ENCODE measurements around the gene COBL. TPM values are rescaled to one million over a fixed set of nuclear protein-coding genes. Genes with fewer than 3 reads are reported as not detected.

The COBL gene
- total RNA-seq, 1 donor from 2014 or later: 0.05 TPM

DNA sequence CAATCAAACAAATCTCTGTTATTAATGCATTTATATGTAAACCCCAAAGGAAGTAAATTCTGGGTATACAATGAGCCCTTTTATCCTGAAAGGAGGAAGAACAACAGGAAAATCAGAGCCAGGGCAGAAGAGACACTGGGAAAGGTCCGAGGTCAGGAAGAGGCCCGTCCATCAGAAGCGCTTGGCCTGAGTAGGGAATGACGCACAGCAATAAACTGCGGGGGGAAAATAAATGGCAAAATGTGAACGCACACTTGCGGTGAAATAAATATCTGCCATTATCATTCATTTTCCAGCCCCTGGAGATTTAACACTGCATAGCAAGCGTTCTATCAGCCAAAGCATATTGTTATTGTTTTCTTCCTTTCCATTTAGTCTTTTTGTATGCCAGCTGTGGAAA, 243.4 kb downstream of the COBL start:
- H3K4me1 Mint-ChIP-seq: peaks cover 18% of the 10 kb centered on the region
- H3K27ac Mint-ChIP-seq (ENCODE audit: unreplicated experiment): no peak overlapping the region
- H3K36me3 Mint-ChIP-seq (ENCODE audit: low read depth): no peaks in the 10 kb centered on the region
- no peak for DNase-seq (ENCODE audit: low read depth, low spot score)
- H3K4me3 Mint-ChIP-seq: no peak overlapping the region
- H3K9me3 Mint-ChIP-seq: no peaks in the 10 kb centered on the region
- no peaks in the 10 kb centered on the region for H3K27me3 Mint-ChIP-seq (ENCODE audit: low read depth)
- TF ChIP-seq, protein P1, sequence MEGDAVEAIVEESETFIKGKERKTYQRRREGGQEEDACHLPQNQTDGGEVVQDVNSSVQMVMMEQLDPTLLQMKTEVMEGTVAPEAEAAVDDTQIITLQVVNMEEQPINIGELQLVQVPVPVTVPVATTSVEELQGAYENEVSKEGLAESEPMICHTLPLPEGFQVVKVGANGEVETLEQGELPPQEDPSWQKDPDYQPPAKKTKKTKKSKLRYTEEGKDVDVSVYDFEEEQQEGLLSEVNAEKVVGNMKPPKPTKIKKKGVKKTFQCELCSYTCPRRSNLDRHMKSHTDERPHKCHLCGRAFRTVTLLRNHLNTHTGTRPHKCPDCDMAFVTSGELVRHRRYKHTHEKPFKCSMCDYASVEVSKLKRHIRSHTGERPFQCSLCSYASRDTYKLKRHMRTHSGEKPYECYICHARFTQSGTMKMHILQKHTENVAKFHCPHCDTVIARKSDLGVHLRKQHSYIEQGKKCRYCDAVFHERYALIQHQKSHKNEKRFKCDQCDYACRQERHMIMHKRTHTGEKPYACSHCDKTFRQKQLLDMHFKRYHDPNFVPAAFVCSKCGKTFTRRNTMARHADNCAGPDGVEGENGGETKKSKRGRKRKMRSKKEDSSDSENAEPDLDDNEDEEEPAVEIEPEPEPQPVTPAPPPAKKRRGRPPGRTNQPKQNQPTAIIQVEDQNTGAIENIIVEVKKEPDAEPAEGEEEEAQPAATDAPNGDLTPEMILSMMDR (conservative IDR thresholded peaks at IDR 0.05): no peak

DNA sequence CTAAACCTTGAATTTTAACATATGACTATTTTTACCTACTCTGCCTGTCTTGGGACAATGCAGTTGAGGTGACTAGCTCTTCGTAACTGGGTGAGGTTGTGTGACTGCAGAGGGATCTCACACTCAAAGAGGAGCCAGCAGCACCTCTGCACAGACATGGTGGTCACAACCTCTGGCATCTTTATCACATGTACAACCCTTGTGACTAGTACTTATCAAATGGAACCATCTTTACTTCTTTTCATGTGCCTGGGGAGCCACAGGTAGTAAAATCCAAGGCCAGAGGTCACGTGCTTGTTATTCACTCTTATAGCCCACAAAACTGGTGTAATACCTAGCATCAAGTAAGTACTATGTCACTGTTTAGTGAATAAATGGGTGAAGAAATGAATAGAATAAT, 244.3 kb downstream of the COBL start:
- Mint-ChIP-seq H3K9me3 (no peaks in the 10 kb centered on the region), H3K4me3 (no peak overlapping the region), H3K27me3 (ENCODE audit: low read depth) (no peaks in the 10 kb centered on the region), H3K36me3 (ENCODE audit: low read depth) (no peaks in the 10 kb centered on the region), H3K4me1 (peaks cover 24% of the 10 kb centered on the region), H3K27ac (ENCODE audit: unreplicated experiment) (no peak overlapping the region)
- TF ChIP-seq, protein P1 (conservative IDR thresholded peaks at IDR 0.05): no peak
- DNase-seq (ENCODE audit: low read depth, low spot score): no peak

DNA sequence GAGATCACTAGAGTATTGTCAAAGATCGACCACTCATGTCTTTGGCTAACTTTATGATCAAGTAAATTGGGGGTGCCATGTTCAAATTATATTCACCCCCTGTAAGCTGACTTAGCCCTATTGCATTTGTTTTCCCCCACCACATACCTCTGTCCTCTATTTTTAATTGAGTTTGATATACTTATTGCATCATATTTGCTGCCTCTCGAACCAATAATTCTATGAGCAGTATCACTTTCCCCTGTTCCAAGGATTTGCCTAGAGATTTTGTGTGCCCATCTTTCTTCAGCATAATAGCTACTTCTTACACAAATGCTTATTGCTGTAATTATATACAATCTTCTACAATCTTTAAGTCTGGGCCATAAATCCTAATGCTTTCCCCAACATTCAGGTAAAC, 245.2 kb downstream of the COBL start:
- Mint-ChIP-seq H3K27ac (ENCODE audit: unreplicated experiment) (no peak overlapping the region), H3K27me3 (ENCODE audit: low read depth) (no peaks in the 10 kb centered on the region)

DNA sequence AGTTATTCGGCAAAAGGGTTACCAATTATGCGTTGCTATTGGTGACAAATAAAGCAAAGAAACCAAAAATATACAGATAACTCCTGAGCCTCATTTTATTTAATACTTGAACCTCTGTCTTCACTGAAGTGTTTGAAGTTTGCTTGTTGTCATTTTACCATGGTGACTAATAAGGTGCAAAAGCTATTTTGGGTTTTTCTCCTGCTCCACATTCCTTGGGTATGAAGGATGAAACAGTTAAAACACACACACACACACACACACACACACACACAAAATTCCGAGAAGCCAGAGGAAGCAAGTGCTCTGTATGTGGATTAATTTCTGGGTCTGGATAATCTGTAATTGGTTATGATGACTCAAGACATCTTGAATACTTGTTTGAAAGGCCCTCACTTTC, 246.5 kb downstream of the COBL start:
- Mint-ChIP-seq H3K36me3 (ENCODE audit: low read depth) (no peaks in the 10 kb centered on the region), H3K9me3 (no peaks in the 10 kb centered on the region), H3K4me3 (no peak overlapping the region), H3K27me3 (ENCODE audit: low read depth) (no peaks in the 10 kb centered on the region), H3K27ac (ENCODE audit: unreplicated experiment) (no peak overlapping the region), H3K4me1 (peaks cover 24% of the 10 kb centered on the region)
- TF ChIP-seq, protein P1 (conservative IDR thresholded peaks at IDR 0.05): no peak
- DNase-seq (ENCODE audit: low read depth, low spot score): no peak

More for the DNA sequence above, 245.2 kb downstream of the COBL start:
- no peak overlapping the region for H3K4me3 Mint-ChIP-seq
- TF ChIP-seq, protein P1 (conservative IDR thresholded peaks at IDR 0.05): no peak
- no peaks in the 10 kb centered on the region for H3K9me3 Mint-ChIP-seq
- DNase-seq (ENCODE audit: low read depth, low spot score): no peak
- no peaks in the 10 kb centered on the region for H3K36me3 Mint-ChIP-seq (ENCODE audit: low read depth)
- H3K4me1 Mint-ChIP-seq: peaks cover 24% of the 10 kb centered on the region

DNA sequence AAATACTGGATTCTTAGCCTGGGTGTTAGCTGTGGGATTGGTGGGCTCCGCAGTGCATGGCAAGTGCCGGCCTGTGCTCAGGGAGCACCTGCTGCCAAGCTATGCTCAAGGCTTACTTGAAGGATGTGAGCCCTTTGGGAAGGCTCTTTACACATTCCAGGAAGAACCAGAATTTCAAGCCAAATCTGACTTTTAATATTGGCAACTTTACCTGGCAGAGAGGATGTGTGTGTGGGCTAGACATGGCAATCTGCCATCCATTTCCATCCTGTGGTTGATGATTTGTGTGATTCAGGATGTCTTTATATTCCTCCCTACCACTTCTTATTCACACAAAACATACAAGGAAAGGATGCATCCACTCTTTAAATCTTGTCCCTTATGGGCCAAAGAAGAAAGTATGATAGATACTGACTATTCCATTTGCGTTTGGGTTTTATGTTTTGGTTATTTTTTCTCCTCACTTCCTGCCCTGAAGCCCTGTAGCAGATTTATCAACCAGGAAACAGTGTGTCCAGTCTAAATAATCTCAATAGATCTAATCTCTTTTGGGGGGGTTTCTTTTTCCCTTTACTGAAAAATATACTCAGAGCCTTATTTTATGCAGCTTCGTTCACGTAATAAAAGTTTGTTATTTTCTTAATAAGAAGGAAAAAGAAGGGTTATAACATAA, 247.1 kb downstream of the COBL start:
- Mint-ChIP-seq H3K27me3 (ENCODE audit: low read depth) (no peaks in the 10 kb centered on the region), H3K4me1 (peaks cover 24% of the 10 kb centered on the region), H3K9me3 (no peaks in the 10 kb centered on the region), H3K4me3 (no peak overlapping the region), H3K36me3 (ENCODE audit: low read depth) (no peaks in the 10 kb centered on the region), H3K27ac (ENCODE audit: unreplicated experiment) (no peak overlapping the region)
- DNase-seq (ENCODE audit: low read depth, low spot score): no peak
- TF ChIP-seq, protein P1 (conservative IDR thresholded peaks at IDR 0.05): no peak

Measured in neural crest cell (in vitro differentiated cells).